ENCODE measurements around the gene CORO2B. TPM values are rescaled to one million over a fixed set of nuclear protein-coding genes. Genes with fewer than 3 reads are reported as not detected.
A peak's percentile ranks its signal among the peaks of the same experiment; 100 is the strongest.

Gene CORO2B
- total RNA-seq, 1 experiment from 2014 or later, result 0.14 TPM

- no peaks in the 10 kb centered on the region for H3K36me3 Mint-ChIP-seq (ENCODE audit: insufficient read depth, unreplicated experiment)
- intact Hi-C loops (cut with micrococcal nuclease; ENCODE audit: unreplicated experiment), result no loop called here
- no peak for DNase-seq
- peaks cover 7% of the 10 kb centered on the region for H3K4me1 Mint-ChIP-seq (ENCODE audit: low read depth, unreplicated experiment)
- no peak overlapping the region for H3K4me3 Mint-ChIP-seq (ENCODE audit: low read depth, unreplicated experiment)
- no TSS peak for BruUV-seq (replicated peaks)
- H3K9me3 Mint-ChIP-seq (ENCODE audit: low read depth, unreplicated experiment), result no peaks in the 10 kb centered on the region
- H3K27me3 Mint-ChIP-seq (ENCODE audit: unreplicated experiment), result peaks cover 81% of the 10 kb centered on the region
- TF ChIP-seq CTCF (IDR thresholded peaks at IDR 0.05; ENCODE audit: unreplicated experiment), result no peak
- H3K27ac Mint-ChIP-seq (ENCODE audit: unreplicated experiment), result no peak overlapping the region
- CTCF ChIA-PET, result no interaction called here
Observed at GRCh38 chr15:68668926-68669600, 90.3 kb downstream of the CORO2B start.

- peaks cover 80% of the 10 kb centered on the region for H3K27me3 Mint-ChIP-seq (ENCODE audit: unreplicated experiment)
- CTCF ChIA-PET, result interaction anchor here (0.8 to 1.3 kb wide), 3 partner anchors 112 to 120 kb away, joined by 3 to 5 read pairs (median 4); no protein-coding TSS in a partner anchor
- DNase-seq, result no peak
- H3K9me3 Mint-ChIP-seq (ENCODE audit: low read depth, unreplicated experiment), result no peaks in the 10 kb centered on the region
- no TSS peak for BruUV-seq (replicated peaks)
- no peaks in the 10 kb centered on the region for H3K36me3 Mint-ChIP-seq (ENCODE audit: insufficient read depth, unreplicated experiment)
- peaks cover 9% of the 10 kb centered on the region for H3K4me1 Mint-ChIP-seq (ENCODE audit: low read depth, unreplicated experiment)
- no peak for TF ChIP-seq CTCF (IDR thresholded peaks at IDR 0.05; ENCODE audit: unreplicated experiment)
- no peak overlapping the region for H3K27ac Mint-ChIP-seq (ENCODE audit: unreplicated experiment)
- H3K4me3 Mint-ChIP-seq (ENCODE audit: low read depth, unreplicated experiment), result no peak overlapping the region
- intact Hi-C loops (cut with micrococcal nuclease; ENCODE audit: unreplicated experiment), result loop anchor here (2.0 to 10.0 kb wide), 3 partner anchors 203 to 417 kb away; no protein-coding TSS in a partner anchor
Observed at GRCh38 chr15:68672251-68672650, 93.5 kb downstream of the CORO2B start.

- CTCF ChIA-PET, result interaction anchor here (0.8 kb wide), 2 partner anchors 119 to 120 kb away, joined by 3 to 4 read pairs; no protein-coding TSS in a partner anchor
- intact Hi-C loops (cut with micrococcal nuclease; ENCODE audit: unreplicated experiment), result loop anchor here (2.0 to 10.0 kb wide), 3 partner anchors 202 to 418 kb away; no protein-coding TSS in a partner anchor
- no peak for DNase-seq
- Mint-ChIP-seq H3K4me1 (ENCODE audit: low read depth, unreplicated experiment) (peaks cover 9% of the 10 kb centered on the region), H3K9me3 (ENCODE audit: low read depth, unreplicated experiment) (no peaks in the 10 kb centered on the region), H3K27me3 (ENCODE audit: unreplicated experiment) (peaks cover 80% of the 10 kb centered on the region), H3K27ac (ENCODE audit: unreplicated experiment) (no peak overlapping the region), H3K4me3 (ENCODE audit: low read depth, unreplicated experiment) (no peak overlapping the region), H3K36me3 (ENCODE audit: insufficient read depth, unreplicated experiment) (no peaks in the 10 kb centered on the region)
- no TSS peak for BruUV-seq (replicated peaks)
- peak; percentile 21 for TF ChIP-seq CTCF (IDR thresholded peaks at IDR 0.05; ENCODE audit: unreplicated experiment)
Observed at GRCh38 chr15:68672781-68673205, 94.0 kb downstream of the CORO2B start.

GRCh38 chr15:68674975-68675374 lies 96.2 kb downstream of the CORO2B start:
- no TSS peak for BruUV-seq (replicated peaks)
- intact Hi-C loops (cut with micrococcal nuclease; ENCODE audit: unreplicated experiment), result loop anchor here (1.0 to 10.0 kb wide), 4 partner anchors 121 to 420 kb away; no protein-coding TSS in a partner anchor
- no peak overlapping the region for H3K4me3 Mint-ChIP-seq (ENCODE audit: low read depth, unreplicated experiment)

More at GRCh38 chr15:68674975-68675374, 96.2 kb downstream of the CORO2B start:
- TF ChIP-seq CTCF (IDR thresholded peaks at IDR 0.05; ENCODE audit: unreplicated experiment), result no peak
- CTCF ChIA-PET, result interaction anchor here (1.3 to 1.7 kb wide), 4 partner anchors 10 to 125 kb away, joined by 3 to 35 read pairs (median 5); no protein-coding TSS in a partner anchor
- DNase-seq, result no peak
- Mint-ChIP-seq H3K27ac (ENCODE audit: unreplicated experiment) (no peak overlapping the region), H3K27me3 (ENCODE audit: unreplicated experiment) (peaks cover 84% of the 10 kb centered on the region), H3K4me1 (ENCODE audit: low read depth, unreplicated experiment) (peaks cover 9% of the 10 kb centered on the region), H3K9me3 (ENCODE audit: low read depth, unreplicated experiment) (no peaks in the 10 kb centered on the region), H3K36me3 (ENCODE audit: insufficient read depth, unreplicated experiment) (no peaks in the 10 kb centered on the region)

Measured in Calu3 (cell line).